Trophoblast cell (in vitro differentiated cells and primary cell): ENCODE data around the gene EIF4G2. TPM values are rescaled to one million over a fixed set of nuclear protein-coding genes. Genes with fewer than 3 reads are reported as not detected.

Source experiments
- DNase-seq, 2 donors: peaks; one replicate each; pipeline ENCODE4 v3.0.0-alpha.2; 2016
- H2AFZ ChIP-seq: 2 replicates; pipeline ENCODE4 v1.6.1; 2013; ENCODE audit warnings: low read length, moderate library complexity, mild to moderate bottlenecking; ENCODE audit not compliant: insufficient read depth, poor library complexity
- H2AK5ac ChIP-seq: 2 replicates; pipeline ENCODE4 v1.6.1; 2013; ENCODE audit warnings: mild to moderate bottlenecking, low read length
- H2BK120ac ChIP-seq: 2 replicates; pipeline ENCODE4 v1.6.1; 2013; ENCODE audit warnings: low read length, mild to moderate bottlenecking, moderate library complexity; ENCODE audit not compliant: insufficient read depth, poor library complexity
- H2BK12ac ChIP-seq: 2 replicates; pipeline ENCODE4 v1.6.1; 2013; ENCODE audit warnings: mild to moderate bottlenecking, low read length, moderate library complexity
- H2BK5ac ChIP-seq: 2 replicates; pipeline ENCODE4 v1.6.1; 2013; ENCODE audit warnings: low read length, low read depth, moderate library complexity, mild to moderate bottlenecking; ENCODE audit not compliant: poor library complexity
- H3K14ac ChIP-seq: 2 replicates; pipeline ENCODE4 v1.6.1; 2013; ENCODE audit warnings: mild to moderate bottlenecking, low read length
- H3K18ac ChIP-seq: 2 replicates; pipeline ENCODE4 v1.6.1; 2013; ENCODE audit warnings: mild to moderate bottlenecking, low read length
- H3K23ac ChIP-seq: 2 replicates; pipeline ENCODE4 v1.6.1; 2013; ENCODE audit warnings: low read length
- H3K27ac ChIP-seq: 2 replicates; pipeline ENCODE4 v1.5.1; 2013; ENCODE audit warnings: low read depth, mild to moderate bottlenecking, inconsistent platforms, low read length, moderate library complexity
- H3K27me3 ChIP-seq: 2 replicates; pipeline ENCODE4 v1.6.1; 2013; ENCODE audit warnings: inconsistent platforms, mild to moderate bottlenecking, low read length, moderate library complexity; ENCODE audit not compliant: insufficient read depth
- H3K36me3 ChIP-seq, 2 experiments: 1 replicate in 1 of 2; 2 replicates in 1 of 2; pipeline ENCODE4 v1.6.1; 2013; ENCODE audit warnings: low read length in 2 of 2, mild to moderate bottlenecking in 2 of 2, moderate library complexity in 1 of 2; ENCODE audit not compliant: insufficient read depth in 2 of 2, control insufficient read depth in 1 of 2
- H3K4ac ChIP-seq: 2 replicates; pipeline ENCODE4 v1.6.1; 2013; ENCODE audit warnings: low read depth, mild to moderate bottlenecking, low read length, moderate library complexity
- H3K4me1 ChIP-seq, 2 experiments: 1 replicate in 1 of 2; 2 replicates in 1 of 2; pipeline ENCODE4 v1.6.1; 2013; ENCODE audit warnings: low read length in 2 of 2, mild to moderate bottlenecking in 2 of 2, moderate library complexity in 1 of 2; ENCODE audit not compliant: insufficient read depth in 2 of 2, control insufficient read depth in 1 of 2
- H3K4me2 ChIP-seq: 2 replicates; pipeline ENCODE4 v1.6.1; 2013; ENCODE audit warnings: inconsistent platforms, mild to moderate bottlenecking, low read length, moderate library complexity
- H3K4me3 ChIP-seq: 2 replicates; pipeline ENCODE4 v1.5.1; 2013; ENCODE audit warnings: mild to moderate bottlenecking, low read depth, low read length, inconsistent platforms
- H3K79me1 ChIP-seq: one replicate; pipeline ENCODE4 v1.6.1; 2013; ENCODE audit warnings: low read length
- H3K79me2 ChIP-seq: 2 replicates; pipeline ENCODE4 v1.6.1; 2013; ENCODE audit warnings: low read length, mild to moderate bottlenecking; ENCODE audit not compliant: control insufficient read depth, insufficient read depth, poor library complexity
- H3K9ac ChIP-seq: 2 replicates; pipeline ENCODE4 v1.6.1; 2013; ENCODE audit warnings: mild to moderate bottlenecking, low read length
- H3K9me3 ChIP-seq: 2 replicates; pipeline ENCODE4 v1.6.1; 2013; ENCODE audit warnings: low read depth, mild to moderate bottlenecking, control low read depth, inconsistent platforms, low read length; ENCODE audit not compliant: insufficient read depth
- H4K12ac ChIP-seq: 2 replicates; pipeline ENCODE4 v1.6.1; 2013; ENCODE audit warnings: low read depth, mild to moderate bottlenecking, low read length, moderate library complexity
- H4K8ac ChIP-seq: 2 replicates; pipeline ENCODE4 v1.6.1; 2013; ENCODE audit warnings: low read depth, mild to moderate bottlenecking, low read length, moderate library complexity
- H4K91ac ChIP-seq: one replicate; pipeline ENCODE4 v1.6.1; 2013; ENCODE audit warnings: low read depth, mild to moderate bottlenecking, low read length, moderate library complexity
- WGBS: extraction: QIAGEN DNeasy Blood & Tissue Kit; methylation state at CpG from one replicate; pipeline ENCODE4 v1.1.7; 2013; ENCODE audit warnings: missing lambda C conversion rate; ENCODE audit not compliant: insufficient read length, insufficient coverage; ENCODE audit errors: extremely low coverage; 5-methylcytosine and 5-hydroxymethylcytosine counted together
- polyA plus RNA-seq: library from polyadenylated mRNA; stranded (reverse); fragments of 200-250 nt; gene quantifications from 2 replicates; pipeline ENCODE4 v1.2.3, GENCODE V29; 2013

The EIF4G2 gene
- polyA plus RNA-seq, result 1,646 and 1,688 TPM in 2 replicates

DNA sequence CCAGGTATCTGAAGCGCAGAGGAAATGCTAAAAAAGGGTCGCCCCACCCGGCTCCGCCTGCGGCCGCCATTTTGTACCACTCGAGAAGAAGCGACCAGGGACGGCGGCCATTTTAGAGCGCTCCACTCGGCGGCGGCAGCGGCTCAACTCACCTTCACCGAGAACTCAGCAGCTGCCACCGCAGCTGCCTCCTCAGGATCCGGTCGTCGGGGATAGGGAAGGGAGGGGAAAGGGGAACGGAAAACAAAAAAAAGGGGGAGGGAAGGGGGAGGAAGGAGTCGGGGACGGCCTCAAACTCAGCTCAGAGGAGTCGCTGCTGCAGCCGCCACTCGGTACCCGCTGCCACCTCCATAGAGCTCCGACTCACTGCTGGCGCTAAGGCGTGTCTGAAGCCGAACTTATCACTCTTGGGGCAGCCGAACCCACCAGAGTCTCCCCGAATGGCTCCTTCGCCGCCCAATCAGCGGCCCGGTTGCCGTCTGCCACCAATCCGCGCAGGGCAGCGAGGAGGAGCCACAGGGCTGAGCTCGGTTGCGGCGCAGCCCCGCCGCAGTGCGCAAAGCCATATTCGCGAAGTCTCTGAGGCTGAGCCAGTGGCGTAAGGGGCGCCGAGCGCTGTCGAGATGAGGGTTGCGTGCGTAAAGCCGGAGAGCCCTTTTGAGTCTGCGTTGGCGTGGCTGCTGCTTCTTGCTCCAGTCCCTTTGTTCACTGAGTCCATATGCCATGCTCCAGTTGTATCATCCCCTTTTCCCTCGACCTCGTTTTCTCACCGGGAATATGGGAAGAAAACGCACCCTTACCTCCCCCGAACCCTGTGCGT lies at the start of gene EIF4G2:
Gene EIF4G2 (minus strand): TSS at position 374 of the 820 bp plus-strand sequence.
- peak within 1 kb of the TSS; percentile 71 for H3K23ac ChIP-seq
- H3K9ac ChIP-seq, result peak within 1 kb of the TSS; percentile 100
- peak within 1 kb of the TSS; percentile 46 for H2AFZ ChIP-seq
- H3K27ac ChIP-seq, result peak within 1 kb of the TSS; percentile 93
- peaks cover 0 to 3% of the 10 kb centered on the region in 2 experiments for H3K4me1 ChIP-seq
- peaks cover 4% of the 10 kb centered on the region for H3K27me3 ChIP-seq
- H3K14ac ChIP-seq, result peak within 1 kb of the TSS; percentile 99
- peak within 1 kb of the TSS; percentile 97 for H3K4ac ChIP-seq
- peak within 1 kb of the TSS; percentile 67 for H2BK12ac ChIP-seq
- peaks cover 2% of the 10 kb centered on the region for H3K9me3 ChIP-seq
- peak within 1 kb of the TSS; percentile 100 for H4K91ac ChIP-seq
- H2BK120ac ChIP-seq, result peak within 1 kb of the TSS; percentile 89
- peak within 1 kb of the TSS; percentile 92 for H4K12ac ChIP-seq
- peak within 1 kb of the TSS; percentile 97 for H2AK5ac ChIP-seq
- peaks cover 22% of the 10 kb centered on the region for H3K79me2 ChIP-seq
- peak; percentile 99 for DNase-seq
- H2BK5ac ChIP-seq, result peak within 1 kb of the TSS; percentile 84
- peaks cover 16% of the 10 kb centered on the region for H3K79me1 ChIP-seq
- no CpG with 5 or more reads among the region's 65 CpGs for WGBS
- H3K36me3 ChIP-seq, result peaks cover 17 to 25% of the 10 kb centered on the region in 2 experiments
- H3K4me3 ChIP-seq, result peak within 1 kb of the TSS; percentile 100
- H3K18ac ChIP-seq, result peak within 1 kb of the TSS; percentile 92
- H3K4me2 ChIP-seq, result peak within 1 kb of the TSS; percentile 67
- H4K8ac ChIP-seq, result peak within 1 kb of the TSS; percentile 95

- Histone ChIP-seq H3K4ac (peak within 1 kb of the TSS; percentile 90), H3K36me3 (peaks cover 0 to 12% of the 10 kb centered on the region in 2 experiments)
Observed at GRCh38 chr11:10857709-10858438, 49.1 kb upstream of the EIF4G2 start, which contains the start of gene ZBED5. TSS of gene ZBED5 (minus strand) at chr11:10858053. CDS start at chr11:10854945, 3,108 bp downstream.

GRCh38 chr11:10857459-10857708 lies 48.7 kb upstream of the EIF4G2 start:
- H3K36me3 ChIP-seq, result peaks cover 0 to 13% of the 10 kb centered on the region in 2 experiments
- H4K12ac ChIP-seq, result no peak overlapping the region
- no CpG with 5 or more reads among the region's 14 CpGs for WGBS
- H2BK12ac ChIP-seq, result no peak overlapping the region
- peak overlapping the region; percentile 88 for H3K27ac ChIP-seq
- H3K27me3 ChIP-seq, result no peaks in the 10 kb centered on the region
- peak overlapping the region; percentile 91 for H3K4me2 ChIP-seq
- H3K18ac ChIP-seq, result peak overlapping the region; percentile 36
- peak overlapping the region; percentile 43 for H2BK5ac ChIP-seq
- H3K14ac ChIP-seq, result peak overlapping the region; percentile 29
- no peak overlapping the region for H2BK120ac ChIP-seq
- no peaks in the 10 kb centered on the region for H3K9me3 ChIP-seq
- H4K91ac ChIP-seq, result peak overlapping the region; percentile 71
- no peak overlapping the region for H2AK5ac ChIP-seq
- no peak overlapping the region for H3K23ac ChIP-seq
- no peak for DNase-seq
- H4K8ac ChIP-seq, result peak overlapping the region; percentile 67
- H3K79me1 ChIP-seq, result peaks cover 16% of the 10 kb centered on the region
- no peaks in the 10 kb centered on the region for H3K4me1 ChIP-seq
- peak overlapping the region; percentile 94 for H3K4me3 ChIP-seq
- peak overlapping the region; percentile 25 for H3K4ac ChIP-seq
- peaks cover 8% of the 10 kb centered on the region for H3K79me2 ChIP-seq
- H2AFZ ChIP-seq, result peak overlapping the region; percentile 35
- H3K9ac ChIP-seq, result peak overlapping the region; percentile 77

More at GRCh38 chr11:10857709-10858438, 49.1 kb upstream of the EIF4G2 start, which contains the start of gene ZBED5:
- H2BK12ac ChIP-seq, result peak within 1 kb of the TSS; percentile 20
- H2AK5ac ChIP-seq, result peak within 1 kb of the TSS; percentile 64
- H3K23ac ChIP-seq, result no peak within 1 kb of the TSS
- peak within 1 kb of the TSS; percentile 77 for H2AFZ ChIP-seq
- H3K4me3 ChIP-seq, result peak within 1 kb of the TSS; percentile 94
- H2BK5ac ChIP-seq, result peak within 1 kb of the TSS; percentile 83
- peak within 1 kb of the TSS; percentile 74 for H2BK120ac ChIP-seq
- H4K12ac ChIP-seq, result peak within 1 kb of the TSS; percentile 20
- H3K18ac ChIP-seq, result peak within 1 kb of the TSS; percentile 66
- H3K9me3 ChIP-seq, result no peaks in the 10 kb centered on the region
- peak within 1 kb of the TSS; percentile 93 for H3K14ac ChIP-seq
- no peaks in the 10 kb centered on the region for H3K4me1 ChIP-seq
- H3K79me1 ChIP-seq, result peaks cover 16% of the 10 kb centered on the region
- H3K4me2 ChIP-seq, result peak within 1 kb of the TSS; percentile 91
- peak within 1 kb of the TSS; percentile 85 for H4K91ac ChIP-seq
- peaks cover 8% of the 10 kb centered on the region for H3K79me2 ChIP-seq
- H3K9ac ChIP-seq, result peak within 1 kb of the TSS; percentile 91
- no CpG with 5 or more reads among the region's 59 CpGs for WGBS
- peak within 1 kb of the TSS; percentile 91 for H4K8ac ChIP-seq
- H3K27me3 ChIP-seq, result no peaks in the 10 kb centered on the region
- peak within 1 kb of the TSS; percentile 90 for H3K27ac ChIP-seq
- DNase-seq, result peak; percentile 97 to 99

GRCh38 chr11:10856689-10857458 lies 48.1 kb upstream of the EIF4G2 start:
- no peak overlapping the region for H2BK5ac ChIP-seq
- no peaks in the 10 kb centered on the region for H3K4me1 ChIP-seq
- H3K4me3 ChIP-seq, result peak overlapping the region; percentile 94
- peak overlapping the region; percentile 71 for H4K91ac ChIP-seq
- H4K12ac ChIP-seq, result no peak overlapping the region
- no peaks in the 10 kb centered on the region for H3K27me3 ChIP-seq
- H4K8ac ChIP-seq, result peak overlapping the region; percentile 67
- H3K14ac ChIP-seq, result peak overlapping the region; percentile 29
- peaks cover 8% of the 10 kb centered on the region for H3K79me2 ChIP-seq
- H3K79me1 ChIP-seq, result peaks cover 16% of the 10 kb centered on the region
- peak overlapping the region; percentile 36 for H3K18ac ChIP-seq
- H2BK120ac ChIP-seq, result no peak overlapping the region
- H2BK12ac ChIP-seq, result no peak overlapping the region
- peak overlapping the region; percentile 91 for H3K4me2 ChIP-seq
- peak; percentile 64 to 80 for DNase-seq
- peak overlapping the region; percentile 90 for H3K4ac ChIP-seq
- WGBS, result no CpG with 5 or more reads among the region's 17 CpGs
- no peak overlapping the region for H3K23ac ChIP-seq
- H3K9ac ChIP-seq, result peak overlapping the region; percentile 91
- H3K9me3 ChIP-seq, result no peaks in the 10 kb centered on the region
- no peak overlapping the region for H2AFZ ChIP-seq
- H3K27ac ChIP-seq, result peak overlapping the region; percentile 88
- H2AK5ac ChIP-seq, result no peak overlapping the region
- peaks cover 0 to 13% of the 10 kb centered on the region in 2 experiments for H3K36me3 ChIP-seq
